ENCODE measurements around the gene ATP5PF.
A peak's percentile ranks its signal among the peaks of the same experiment; 100 is the strongest.
"Not testable (repeated sequence)": the region's sequence is repeated elsewhere in the genome, so short reads cannot be mapped to it uniquely, and the experiment has no call there.

ATP5PF gene, protein sequence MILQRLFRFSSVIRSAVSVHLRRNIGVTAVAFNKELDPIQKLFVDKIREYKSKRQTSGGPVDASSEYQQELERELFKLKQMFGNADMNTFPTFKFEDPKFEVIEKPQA

DNA sequence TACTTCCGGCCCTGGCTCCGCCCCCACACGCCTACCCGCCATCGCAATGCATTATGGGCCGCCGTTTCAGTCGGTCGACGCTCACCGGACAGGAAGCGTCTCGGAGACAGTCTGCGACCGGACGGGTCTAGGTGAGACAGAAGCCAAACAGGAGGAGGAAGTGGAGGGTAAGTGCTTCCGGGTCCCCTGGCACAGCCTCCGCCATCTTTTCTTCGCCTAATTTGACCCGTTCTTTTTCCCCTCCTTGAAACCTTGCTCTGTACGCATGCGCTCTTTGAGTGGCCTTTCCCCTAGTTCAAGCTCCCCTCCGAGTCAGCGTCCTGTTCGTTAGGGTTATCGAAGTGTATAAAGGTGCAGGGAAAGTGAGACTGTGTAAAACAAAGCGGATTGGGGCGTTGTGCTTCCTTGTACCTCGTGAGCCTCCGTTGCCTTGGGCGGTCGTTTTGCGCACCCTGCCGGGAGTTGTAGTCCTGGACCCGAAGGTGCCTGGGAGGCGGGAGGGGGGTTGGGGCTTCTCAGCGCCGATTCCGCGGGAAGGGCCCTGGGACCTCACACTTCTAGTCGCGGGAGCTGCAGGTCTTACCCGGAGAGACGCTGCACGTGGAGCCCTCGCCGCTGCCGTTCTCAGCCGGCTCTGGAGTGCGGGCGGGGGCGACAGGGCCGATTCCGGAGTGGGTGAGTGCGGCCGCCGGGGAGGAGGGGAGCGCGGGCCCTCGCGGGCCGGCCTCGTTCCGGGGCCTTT lies at the start of gene ATP5PF, which contains the start of gene GABPA:
TSS of gene ATP5PF (minus strand) at position 1 of the 742 bp plus-strand sequence. CDS start 5,110 bp downstream, outside the sequence.
TSS of gene GABPA (plus strand) at position 69 of the 742 bp plus-strand sequence. CDS start 6,627 bp downstream, outside the sequence.
- Mint-ChIP-seq H3K27me3 (no peaks in the 10 kb centered on the region), H3K9me3 (no peaks in the 10 kb centered on the region), H3K4me1 (peaks cover 51% of the 10 kb centered on the region), H3K4me3 (peak within 1 kb of the TSS; percentile 95), H3K36me3 (ENCODE audit: insufficient read depth) (peaks cover 26% of the 10 kb centered on the region), H3K27ac (ENCODE audit: low read depth) (peak within 1 kb of the TSS; percentile 97)
- ATAC-seq (replicated peaks; ENCODE audit: extremely low read depth, poor library complexity, severe bottlenecking) (peak; percentile 94), DNase-seq (ENCODE audit: low spot score in 2 of 2) (peak; percentile 96 to 99)

DNA sequence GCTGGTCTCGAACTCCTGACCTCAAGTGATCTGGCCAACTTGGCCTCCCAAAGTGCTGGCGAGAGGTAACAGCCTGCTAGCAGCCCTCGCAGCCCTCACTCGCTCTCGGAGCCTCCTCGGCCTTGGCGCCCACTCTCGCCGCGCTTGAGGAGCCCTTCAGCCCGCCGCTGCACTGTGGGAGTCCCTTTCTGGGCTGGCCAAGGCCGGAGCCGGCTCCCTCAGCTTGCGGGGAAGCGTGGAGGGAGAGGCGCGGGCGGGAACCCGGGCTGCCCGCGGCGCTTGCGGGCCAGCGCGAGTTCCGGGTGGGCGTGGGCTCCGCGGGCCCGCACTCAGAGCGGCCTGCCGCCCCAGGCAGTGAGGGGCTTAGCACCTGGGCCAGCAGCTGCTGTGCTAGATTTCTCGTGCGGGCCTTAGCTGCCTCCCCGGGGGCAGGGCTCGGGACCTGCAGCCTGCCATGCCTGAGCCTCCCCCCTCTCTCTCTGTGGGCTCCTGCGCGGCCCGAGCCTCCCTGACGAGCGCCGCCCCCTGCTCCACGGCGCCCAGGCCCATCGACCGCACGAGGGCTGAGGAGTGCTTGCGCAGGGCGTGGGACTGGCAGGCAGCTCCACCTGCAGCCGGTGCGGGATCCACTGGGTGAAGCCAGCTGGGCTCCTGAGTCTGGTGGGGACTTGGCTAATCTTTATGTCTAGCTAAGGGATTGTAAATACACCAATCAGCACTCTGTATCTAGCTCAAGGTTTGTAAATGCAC lies 43.6 kb upstream of the ATP5PF start:
- H3K27ac Mint-ChIP-seq (ENCODE audit: low read depth); H3K27me3 Mint-ChIP-seq; ATAC-seq (replicated peaks; ENCODE audit: extremely low read depth, poor library complexity, severe bottlenecking): not testable (repeated sequence)

DNA sequence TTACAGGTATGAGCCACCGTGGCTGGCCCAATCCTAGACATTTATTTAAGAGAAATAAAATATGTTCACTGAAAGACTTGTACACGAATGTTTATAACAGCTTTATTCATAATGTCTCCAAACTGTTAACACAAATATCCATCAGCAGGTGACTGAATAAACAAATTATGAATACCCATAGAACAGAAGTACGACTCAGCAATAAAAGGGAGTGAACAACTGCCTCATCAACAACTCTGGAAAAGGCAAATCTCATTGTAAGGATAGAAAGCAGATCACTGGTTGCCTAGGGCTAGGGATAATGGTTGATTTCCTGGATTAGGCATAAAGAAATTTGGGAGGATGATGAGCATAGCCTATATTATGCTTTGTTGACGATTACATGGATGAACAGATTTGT lies 41.7 kb upstream of the ATP5PF start:
- no peaks in the 10 kb centered on the region for H3K4me1 Mint-ChIP-seq
- no peak for DNase-seq (ENCODE audit: low spot score in 2 of 2)
- H3K27me3 Mint-ChIP-seq = no peaks in the 10 kb centered on the region
- no peak overlapping the region for H3K4me3 Mint-ChIP-seq
- peaks cover 1% of the 10 kb centered on the region for H3K36me3 Mint-ChIP-seq (ENCODE audit: insufficient read depth)
- no peak overlapping the region for H3K27ac Mint-ChIP-seq (ENCODE audit: low read depth)
- H3K9me3 Mint-ChIP-seq = no peaks in the 10 kb centered on the region
- no peak for ATAC-seq (replicated peaks; ENCODE audit: extremely low read depth, poor library complexity, severe bottlenecking)

More for the DNA sequence above, 43.6 kb upstream of the ATP5PF start:
- H3K36me3 Mint-ChIP-seq (ENCODE audit: insufficient read depth); H3K9me3 Mint-ChIP-seq; DNase-seq (ENCODE audit: low spot score in 2 of 2); H3K4me3 Mint-ChIP-seq; H3K4me1 Mint-ChIP-seq: not testable (repeated sequence)

DNA sequence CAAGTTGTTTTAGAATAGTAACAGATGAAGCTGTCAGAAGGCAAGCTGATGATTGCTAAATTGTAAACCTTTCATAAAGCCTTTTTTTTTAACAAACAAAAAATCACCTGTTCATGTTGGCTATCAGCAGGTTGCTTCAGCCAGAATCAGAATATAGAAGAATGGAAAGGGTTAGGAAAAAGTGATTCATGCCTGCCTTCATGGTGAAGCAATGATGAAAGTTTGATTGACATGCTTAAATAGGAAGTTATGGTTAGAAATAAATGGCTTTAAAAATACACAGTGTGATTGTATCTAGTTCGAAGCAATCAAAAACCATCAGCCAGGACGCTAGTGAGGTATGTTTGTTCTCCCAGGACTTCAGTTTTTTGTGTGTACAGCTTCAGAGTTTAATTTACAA lies 38.0 kb upstream of the ATP5PF start:
- no peak overlapping the region for H3K4me3 Mint-ChIP-seq
- no peaks in the 10 kb centered on the region for H3K4me1 Mint-ChIP-seq
- peaks cover 12% of the 10 kb centered on the region for H3K36me3 Mint-ChIP-seq (ENCODE audit: insufficient read depth)
- H3K27me3 Mint-ChIP-seq = no peaks in the 10 kb centered on the region
- no peak for DNase-seq (ENCODE audit: low spot score in 2 of 2)
- no peak for ATAC-seq (replicated peaks; ENCODE audit: extremely low read depth, poor library complexity, severe bottlenecking)
- H3K27ac Mint-ChIP-seq (ENCODE audit: low read depth) = no peak overlapping the region
- H3K9me3 Mint-ChIP-seq = no peaks in the 10 kb centered on the region

DNA sequence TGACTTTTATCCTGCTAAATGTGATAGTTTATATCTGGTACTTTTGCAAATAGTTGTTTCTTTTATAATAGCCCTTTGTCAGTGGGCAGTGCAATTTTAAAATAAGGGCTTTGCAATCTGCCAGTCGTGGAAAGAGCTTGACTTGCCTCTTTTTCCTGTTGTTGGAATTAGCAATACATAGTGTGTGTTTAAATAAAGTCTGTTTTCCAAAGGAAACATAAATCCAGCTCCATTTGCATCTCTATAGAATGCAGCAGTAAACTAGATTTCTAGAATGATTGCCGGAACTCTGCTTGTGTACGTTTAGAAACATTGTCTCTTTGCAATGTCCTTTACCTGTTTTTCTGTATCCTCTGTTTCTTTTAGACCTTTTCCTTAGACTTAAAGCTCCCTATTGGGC lies 33.2 kb upstream of the ATP5PF start:
- Mint-ChIP-seq H3K36me3 (ENCODE audit: insufficient read depth) (peaks cover 47% of the 10 kb centered on the region), H3K27ac (ENCODE audit: low read depth) (no peak overlapping the region), H3K9me3 (no peaks in the 10 kb centered on the region), H3K27me3 (no peaks in the 10 kb centered on the region), H3K4me1 (no peaks in the 10 kb centered on the region), H3K4me3 (no peak overlapping the region)
- ATAC-seq (replicated peaks; ENCODE audit: extremely low read depth, poor library complexity, severe bottlenecking) = no peak
- no peak for DNase-seq (ENCODE audit: low spot score in 2 of 2)

DNA sequence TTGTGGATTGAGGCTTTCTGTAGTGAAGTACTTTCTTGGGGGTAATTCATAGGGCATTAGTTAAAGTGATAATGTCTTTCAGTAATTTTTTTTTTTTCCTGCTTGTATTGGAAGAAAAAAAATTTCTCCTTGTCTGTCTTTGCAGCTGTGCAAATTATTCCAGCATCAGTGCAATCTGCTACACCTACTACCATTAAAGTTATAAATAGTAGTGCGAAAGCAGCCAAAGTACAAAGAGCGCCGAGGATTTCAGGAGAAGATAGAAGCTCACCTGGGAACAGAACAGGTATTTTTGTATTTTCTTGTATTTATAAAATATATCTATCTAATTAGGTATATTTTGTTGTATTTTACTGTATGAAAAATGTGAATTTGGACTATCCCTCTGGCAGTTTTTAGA lies 29.4 kb upstream of the ATP5PF start:
- Mint-ChIP-seq H3K36me3 (ENCODE audit: insufficient read depth) (peaks cover 67% of the 10 kb centered on the region), H3K27me3 (no peaks in the 10 kb centered on the region), H3K4me1 (peaks cover 6% of the 10 kb centered on the region), H3K4me3 (no peak overlapping the region), H3K9me3 (no peaks in the 10 kb centered on the region), H3K27ac (ENCODE audit: low read depth) (no peak overlapping the region)
- ATAC-seq (replicated peaks; ENCODE audit: extremely low read depth, poor library complexity, severe bottlenecking) (no peak), DNase-seq (ENCODE audit: low spot score in 2 of 2) (no peak)

DNA sequence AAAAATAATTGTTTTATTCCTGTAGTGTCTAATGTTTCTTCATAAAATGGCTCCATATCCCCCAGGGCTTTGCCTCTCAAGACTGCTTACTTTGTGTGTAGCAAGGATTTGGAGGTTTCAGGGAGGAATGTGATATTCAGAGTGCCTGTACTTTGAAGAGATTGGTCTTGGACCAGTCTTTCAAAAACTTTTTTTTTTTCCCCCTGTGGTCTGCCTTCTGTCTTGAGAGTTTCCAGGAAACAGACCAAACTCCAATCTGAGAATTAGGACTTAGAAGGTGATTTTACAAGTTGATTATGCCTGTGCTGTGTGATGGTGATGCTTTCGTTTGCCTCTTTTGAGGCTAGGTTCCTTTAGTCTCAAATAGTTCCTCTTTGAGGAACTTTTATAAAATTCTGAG lies 26.0 kb upstream of the ATP5PF start:
- H3K27me3 Mint-ChIP-seq = no peaks in the 10 kb centered on the region
- DNase-seq (ENCODE audit: low spot score in 2 of 2) = no peak
- peaks cover 69% of the 10 kb centered on the region for H3K36me3 Mint-ChIP-seq (ENCODE audit: insufficient read depth)
- no peaks in the 10 kb centered on the region for H3K9me3 Mint-ChIP-seq
- H3K27ac Mint-ChIP-seq (ENCODE audit: low read depth) = no peak overlapping the region
- H3K4me3 Mint-ChIP-seq = no peak overlapping the region
- peaks cover 21% of the 10 kb centered on the region for H3K4me1 Mint-ChIP-seq
- no peak for ATAC-seq (replicated peaks; ENCODE audit: extremely low read depth, poor library complexity, severe bottlenecking)

DNA sequence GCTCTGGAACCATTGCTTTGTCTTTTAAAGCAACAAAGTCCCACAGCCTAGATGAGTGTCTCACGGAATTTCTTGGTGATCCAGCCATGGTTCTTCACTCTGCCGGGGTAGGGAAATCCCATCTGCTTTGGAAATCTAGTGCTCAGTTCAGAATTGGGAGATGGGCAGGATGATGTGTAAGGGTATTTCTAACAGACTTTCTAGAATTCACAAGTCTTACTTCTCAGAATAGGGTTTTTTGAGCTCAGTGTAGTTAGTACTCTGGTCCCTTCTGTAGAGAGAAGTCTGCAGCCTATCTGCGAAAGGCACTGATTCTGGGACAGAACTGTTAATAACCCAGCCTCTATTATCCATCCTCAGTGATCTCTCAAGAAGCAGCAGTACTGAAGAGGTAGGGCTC lies 25.4 kb upstream of the ATP5PF start:
- peaks cover 69% of the 10 kb centered on the region for H3K36me3 Mint-ChIP-seq (ENCODE audit: insufficient read depth)
- H3K27ac Mint-ChIP-seq (ENCODE audit: low read depth) = no peak overlapping the region
- no peak overlapping the region for H3K4me3 Mint-ChIP-seq
- no peaks in the 10 kb centered on the region for H3K9me3 Mint-ChIP-seq
- peaks cover 27% of the 10 kb centered on the region for H3K4me1 Mint-ChIP-seq
- no peaks in the 10 kb centered on the region for H3K27me3 Mint-ChIP-seq
- DNase-seq (ENCODE audit: low spot score in 2 of 2) = no peak
- no peak for ATAC-seq (replicated peaks; ENCODE audit: extremely low read depth, poor library complexity, severe bottlenecking)

DNA sequence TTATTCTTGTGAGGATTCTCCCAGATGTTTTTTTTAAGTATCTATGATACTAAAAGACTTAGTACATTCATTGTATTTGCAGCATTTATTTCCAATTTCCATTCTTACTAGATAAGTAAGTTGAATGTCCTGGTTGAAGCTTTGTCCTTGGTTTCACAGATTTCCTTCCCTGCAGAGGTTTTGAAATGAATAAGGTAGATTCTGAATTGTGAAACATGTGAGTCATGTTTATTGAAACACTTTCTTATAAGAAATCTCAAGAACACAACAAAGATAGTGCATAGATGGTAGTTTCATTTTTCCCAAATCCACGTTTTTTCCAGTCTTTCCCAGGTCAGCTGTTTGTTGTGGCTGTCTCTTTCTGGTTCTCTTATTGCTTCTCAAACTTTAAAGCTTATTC lies 24.9 kb upstream of the ATP5PF start:
- Mint-ChIP-seq H3K27me3 (no peaks in the 10 kb centered on the region), H3K4me3 (no peak overlapping the region), H3K36me3 (ENCODE audit: insufficient read depth) (peaks cover 71% of the 10 kb centered on the region), H3K9me3 (no peaks in the 10 kb centered on the region), H3K4me1 (peaks cover 28% of the 10 kb centered on the region), H3K27ac (ENCODE audit: low read depth) (no peak overlapping the region)
- no peak for DNase-seq (ENCODE audit: low spot score in 2 of 2)
- ATAC-seq (replicated peaks; ENCODE audit: extremely low read depth, poor library complexity, severe bottlenecking) = no peak

DNA sequence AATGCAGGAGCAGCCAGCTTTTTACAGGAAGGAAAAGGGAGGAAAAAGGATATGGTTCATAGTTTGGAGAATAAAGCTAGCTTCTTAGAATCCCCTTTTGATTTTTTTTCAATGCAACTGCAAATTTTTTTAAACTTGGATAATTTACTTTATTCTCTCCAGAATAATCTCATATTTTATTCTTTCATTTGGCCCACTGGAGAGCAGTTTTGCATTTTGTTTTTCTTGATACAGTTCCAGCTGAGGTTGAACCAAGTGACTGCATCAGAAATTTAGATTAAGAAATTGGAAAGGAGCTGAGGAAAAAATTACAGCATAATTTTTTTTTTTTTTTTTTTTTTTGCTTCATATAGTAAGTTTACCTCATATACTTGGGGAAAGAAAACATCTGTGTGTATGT lies 22.8 kb upstream of the ATP5PF start:
- H3K4me3 Mint-ChIP-seq = no peak overlapping the region
- ATAC-seq (replicated peaks; ENCODE audit: extremely low read depth, poor library complexity, severe bottlenecking) = no peak
- peaks cover 28% of the 10 kb centered on the region for H3K4me1 Mint-ChIP-seq
- H3K36me3 Mint-ChIP-seq (ENCODE audit: insufficient read depth) = peaks cover 70% of the 10 kb centered on the region
- no peak for DNase-seq (ENCODE audit: low spot score in 2 of 2)
- no peaks in the 10 kb centered on the region for H3K9me3 Mint-ChIP-seq
- H3K27me3 Mint-ChIP-seq = no peaks in the 10 kb centered on the region
- peak overlapping the region; percentile 57 for H3K27ac Mint-ChIP-seq (ENCODE audit: low read depth)

DNA sequence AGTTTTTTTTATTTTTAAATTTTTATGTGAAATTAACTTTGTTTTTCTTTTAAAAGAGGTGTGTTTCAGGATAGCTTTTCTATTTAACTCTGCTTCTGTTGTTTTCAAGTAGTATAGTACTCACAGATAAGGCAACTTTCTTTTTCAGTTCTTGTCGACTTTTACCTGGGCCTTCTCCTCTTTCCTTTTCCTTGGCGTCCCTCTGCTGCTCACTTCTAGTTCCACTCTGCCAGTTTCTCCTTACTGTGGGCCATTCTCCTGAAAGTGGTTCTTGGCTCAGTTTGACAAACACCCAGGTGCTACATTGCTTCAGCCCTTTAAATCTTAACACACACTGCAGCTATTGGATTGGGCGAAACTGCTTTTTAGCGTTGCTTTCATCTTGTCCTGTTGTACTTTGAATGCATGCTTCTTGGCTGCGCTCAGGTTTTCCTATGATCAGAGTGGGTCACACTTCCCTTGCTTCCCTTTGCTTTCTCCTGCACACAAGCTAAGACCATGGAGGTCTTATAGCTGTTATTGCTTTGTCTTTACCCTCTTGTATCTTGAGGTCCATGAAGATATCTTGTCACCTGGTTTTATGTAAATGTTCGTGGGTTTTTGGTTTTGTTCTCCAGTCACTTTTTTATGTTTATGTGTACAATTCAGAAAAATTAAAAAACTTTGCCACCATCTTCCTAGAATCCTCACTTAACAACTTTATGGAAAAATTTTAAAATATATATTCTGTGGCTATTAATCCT lies 21.7 kb upstream of the ATP5PF start:
- DNase-seq (ENCODE audit: low spot score in 2 of 2) (no peak), ATAC-seq (replicated peaks; ENCODE audit: extremely low read depth, poor library complexity, severe bottlenecking) (no peak)
- Mint-ChIP-seq H3K4me3 (no peak overlapping the region), H3K9me3 (no peaks in the 10 kb centered on the region), H3K4me1 (peaks cover 28% of the 10 kb centered on the region), H3K27me3 (no peaks in the 10 kb centered on the region), H3K27ac (ENCODE audit: low read depth) (peak overlapping the region; percentile 65), H3K36me3 (ENCODE audit: insufficient read depth) (peaks cover 75% of the 10 kb centered on the region)

DNA sequence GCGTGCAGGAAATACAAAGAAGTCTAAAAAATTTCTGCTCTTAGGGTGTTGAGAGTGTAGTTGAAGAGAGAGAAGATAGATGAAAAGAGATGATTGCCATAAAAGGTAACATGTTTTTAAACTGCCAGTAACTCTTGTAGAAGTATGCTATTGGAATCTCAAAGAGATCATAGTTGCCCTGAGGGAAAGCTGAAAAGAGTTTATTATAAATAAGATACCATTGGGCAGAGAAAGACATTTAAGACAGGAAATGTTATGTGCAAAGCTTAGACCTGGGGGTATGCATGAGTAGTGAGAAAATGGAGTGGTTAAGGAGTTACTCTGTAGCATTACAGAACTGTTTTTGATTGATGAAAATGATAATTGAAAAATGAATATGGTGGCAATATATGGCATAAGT lies 17.7 kb upstream of the ATP5PF start:
- H3K36me3 Mint-ChIP-seq (ENCODE audit: insufficient read depth) = peaks cover 51% of the 10 kb centered on the region
- H3K27me3 Mint-ChIP-seq = no peaks in the 10 kb centered on the region
- no peaks in the 10 kb centered on the region for H3K9me3 Mint-ChIP-seq
- peaks cover 21% of the 10 kb centered on the region for H3K4me1 Mint-ChIP-seq
- no peak overlapping the region for H3K27ac Mint-ChIP-seq (ENCODE audit: low read depth)
- ATAC-seq (replicated peaks; ENCODE audit: extremely low read depth, poor library complexity, severe bottlenecking) (no peak), DNase-seq (ENCODE audit: low spot score in 2 of 2) (no peak)
- no peak overlapping the region for H3K4me3 Mint-ChIP-seq
